Upper lobe of left lung (tissue), 4 donors: Measurements from ENCODE around the gene EAF2.

ENCODE experiments used
- POLR2A ChIP-seq, 4 donors: fragments of 450-650 bp; IDR thresholded peaks; one replicate each; pipeline ENCODE4 v1.5.1; 2016 to 2017; ENCODE audit warnings: antibody characterized with exemption in 4 of 4, mild to moderate bottlenecking in 2 of 4
- POLR2AphosphoS5 ChIP-seq, 2 donors: sonication (generic); formaldehyde crosslinking; IDR thresholded peaks; one replicate each; pipeline ENCODE4 v1.5.1; 2017; ENCODE audit warnings: antibody characterized with exemption in 2 of 2
- TF ChIP-seq, protein P1 (sequence below), 6 experiments: fragments of 450-650 bp in 4 of 6; fragments of 200-600 bp in 2 of 6; sonication (generic) in 2 of 6; IDR thresholded peaks; one replicate each; pipeline ENCODE4 v1.5.1; 2016 to 2019; ENCODE audit warnings: antibody characterized with exemption in 6 of 6

DNA sequence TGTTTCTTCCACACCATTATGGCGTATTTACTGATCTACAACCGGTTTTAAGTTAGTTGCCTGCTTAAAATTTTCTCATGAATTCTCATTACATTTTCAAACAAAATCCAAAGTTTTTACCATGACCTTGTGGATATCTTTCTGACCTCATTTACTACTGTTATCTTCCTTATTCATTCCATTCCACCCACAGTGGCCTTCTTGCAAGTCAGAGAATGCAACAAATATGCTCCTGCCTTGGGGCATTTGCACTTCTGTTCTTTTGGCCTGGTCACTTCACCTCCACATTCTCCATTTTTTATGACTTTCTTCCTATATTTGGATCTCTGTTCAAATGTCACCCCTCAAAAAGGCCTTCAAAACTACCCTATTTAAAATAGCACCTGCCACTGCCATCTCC, 50.4 kb downstream of the EAF2 start:
- TF ChIP-seq POLR2A (IDR thresholded peaks at IDR 0.05), result no peak
- TF ChIP-seq, protein P1, sequence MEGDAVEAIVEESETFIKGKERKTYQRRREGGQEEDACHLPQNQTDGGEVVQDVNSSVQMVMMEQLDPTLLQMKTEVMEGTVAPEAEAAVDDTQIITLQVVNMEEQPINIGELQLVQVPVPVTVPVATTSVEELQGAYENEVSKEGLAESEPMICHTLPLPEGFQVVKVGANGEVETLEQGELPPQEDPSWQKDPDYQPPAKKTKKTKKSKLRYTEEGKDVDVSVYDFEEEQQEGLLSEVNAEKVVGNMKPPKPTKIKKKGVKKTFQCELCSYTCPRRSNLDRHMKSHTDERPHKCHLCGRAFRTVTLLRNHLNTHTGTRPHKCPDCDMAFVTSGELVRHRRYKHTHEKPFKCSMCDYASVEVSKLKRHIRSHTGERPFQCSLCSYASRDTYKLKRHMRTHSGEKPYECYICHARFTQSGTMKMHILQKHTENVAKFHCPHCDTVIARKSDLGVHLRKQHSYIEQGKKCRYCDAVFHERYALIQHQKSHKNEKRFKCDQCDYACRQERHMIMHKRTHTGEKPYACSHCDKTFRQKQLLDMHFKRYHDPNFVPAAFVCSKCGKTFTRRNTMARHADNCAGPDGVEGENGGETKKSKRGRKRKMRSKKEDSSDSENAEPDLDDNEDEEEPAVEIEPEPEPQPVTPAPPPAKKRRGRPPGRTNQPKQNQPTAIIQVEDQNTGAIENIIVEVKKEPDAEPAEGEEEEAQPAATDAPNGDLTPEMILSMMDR (IDR thresholded peaks at IDR 0.05), result no peak
- TF ChIP-seq POLR2AphosphoS5 (IDR thresholded peaks at IDR 0.05), result no peak
